KMS-11 (cell line): Measurements from ENCODE around the gene OR10G7.

Experiments
- H2AFZ ChIP-seq: fragments of 200-600 bp; sonication (generic); 2 replicates; pipeline ENCODE4 v1.6.1; 2016; ENCODE audit warnings: antibody characterized with exemption, mixed run types, low read depth
- H3K27ac ChIP-seq: fragments of 200-600 bp; sonication (generic); 2 replicates; pipeline ENCODE4 v1.6.1; 2016; ENCODE audit warnings: mild to moderate bottlenecking, mixed run types
- H3K27me3 ChIP-seq: fragments of 200-600 bp; sonication (generic); 2 replicates; pipeline ENCODE4 v1.6.1; 2017; ENCODE audit warnings: mild to moderate bottlenecking, low read depth, mixed run types, moderate library complexity; ENCODE audit not compliant: insufficient read depth
- H3K36me3 ChIP-seq: fragments of 200-600 bp; sonication (generic); 2 replicates; pipeline ENCODE4 v1.6.1; 2017; ENCODE audit warnings: mild to moderate bottlenecking, mixed run types; ENCODE audit not compliant: insufficient read depth
- H3K4me1 ChIP-seq: fragments of 200-600 bp; sonication (generic); 2 replicates; pipeline ENCODE4 v1.6.1; 2016; ENCODE audit warnings: mild to moderate bottlenecking, low read depth, mixed run types; ENCODE audit not compliant: poor library complexity, severe bottlenecking
- H3K4me2 ChIP-seq: fragments of 200-600 bp; sonication (generic); 2 replicates; pipeline ENCODE4 v1.7.0; 2016; ENCODE audit warnings: mild to moderate bottlenecking, mixed run types
- H3K4me3 ChIP-seq: fragments of 200-600 bp; sonication (generic); IDR thresholded peaks from 2 replicates; pipeline ENCODE4 v1.6.1; 2017; ENCODE audit warnings: low read depth, low read length, mixed read lengths; ENCODE audit not compliant: insufficient read depth
- H3K79me2 ChIP-seq: fragments of 200-600 bp; sonication (generic); 2 replicates; pipeline ENCODE4 v1.6.1; 2016; ENCODE audit warnings: low read depth, mixed run types; ENCODE audit not compliant: insufficient read depth
- H3K9ac ChIP-seq: fragments of 200-600 bp; sonication (generic); 2 replicates; pipeline ENCODE4 v1.6.1; 2016; ENCODE audit warnings: mild to moderate bottlenecking, mixed run types
- H4K20me1 ChIP-seq: fragments of 200-600 bp; sonication (generic); 2 replicates; pipeline ENCODE4 v1.6.1; 2016; ENCODE audit warnings: mild to moderate bottlenecking, mixed run types; ENCODE audit not compliant: insufficient read depth
- TF ChIP-seq, protein P1 (sequence below): fragments of 200-600 bp; sonication (generic); conservative IDR thresholded peaks from 2 replicates; pipeline ENCODE4 v1.6.1; 2017; ENCODE audit warnings: low read depth, mild to moderate bottlenecking, antibody characterized with exemption, low read length, moderate library complexity, mixed read lengths

The OR10G7 gene

GRCh38 chr11:124068601-124069110 is 27.5 kb upstream of the OR10G7 start:
- Histone ChIP-seq H3K4me1 (peaks cover 9% of the 10 kb centered on the region), H3K9ac (no peak overlapping the region), H4K20me1 (no peaks in the 10 kb centered on the region), H3K4me2 (no peak overlapping the region), H3K36me3 (no peaks in the 10 kb centered on the region), H3K4me3 (no peak overlapping the region), H3K27me3 (no peaks in the 10 kb centered on the region), H3K79me2 (no peaks in the 10 kb centered on the region), H2AFZ (no peak overlapping the region), H3K27ac (no peak overlapping the region)
- TF ChIP-seq, protein P1, sequence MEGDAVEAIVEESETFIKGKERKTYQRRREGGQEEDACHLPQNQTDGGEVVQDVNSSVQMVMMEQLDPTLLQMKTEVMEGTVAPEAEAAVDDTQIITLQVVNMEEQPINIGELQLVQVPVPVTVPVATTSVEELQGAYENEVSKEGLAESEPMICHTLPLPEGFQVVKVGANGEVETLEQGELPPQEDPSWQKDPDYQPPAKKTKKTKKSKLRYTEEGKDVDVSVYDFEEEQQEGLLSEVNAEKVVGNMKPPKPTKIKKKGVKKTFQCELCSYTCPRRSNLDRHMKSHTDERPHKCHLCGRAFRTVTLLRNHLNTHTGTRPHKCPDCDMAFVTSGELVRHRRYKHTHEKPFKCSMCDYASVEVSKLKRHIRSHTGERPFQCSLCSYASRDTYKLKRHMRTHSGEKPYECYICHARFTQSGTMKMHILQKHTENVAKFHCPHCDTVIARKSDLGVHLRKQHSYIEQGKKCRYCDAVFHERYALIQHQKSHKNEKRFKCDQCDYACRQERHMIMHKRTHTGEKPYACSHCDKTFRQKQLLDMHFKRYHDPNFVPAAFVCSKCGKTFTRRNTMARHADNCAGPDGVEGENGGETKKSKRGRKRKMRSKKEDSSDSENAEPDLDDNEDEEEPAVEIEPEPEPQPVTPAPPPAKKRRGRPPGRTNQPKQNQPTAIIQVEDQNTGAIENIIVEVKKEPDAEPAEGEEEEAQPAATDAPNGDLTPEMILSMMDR = no peak

GRCh38 chr11:124052966-124053365 is 11.8 kb upstream of the OR10G7 start:
- H3K4me1 ChIP-seq = no peaks in the 10 kb centered on the region
- H3K9ac ChIP-seq = no peak overlapping the region
- H3K79me2 ChIP-seq = no peaks in the 10 kb centered on the region
- H3K27me3 ChIP-seq = no peaks in the 10 kb centered on the region
- H3K36me3 ChIP-seq = no peaks in the 10 kb centered on the region
- H2AFZ ChIP-seq = no peak overlapping the region
- no peak overlapping the region for H3K4me3 ChIP-seq
- H4K20me1 ChIP-seq = no peaks in the 10 kb centered on the region
- TF ChIP-seq, protein P1 = no peak
- H3K4me2 ChIP-seq = no peak overlapping the region
- no peak overlapping the region for H3K27ac ChIP-seq

DNA sequence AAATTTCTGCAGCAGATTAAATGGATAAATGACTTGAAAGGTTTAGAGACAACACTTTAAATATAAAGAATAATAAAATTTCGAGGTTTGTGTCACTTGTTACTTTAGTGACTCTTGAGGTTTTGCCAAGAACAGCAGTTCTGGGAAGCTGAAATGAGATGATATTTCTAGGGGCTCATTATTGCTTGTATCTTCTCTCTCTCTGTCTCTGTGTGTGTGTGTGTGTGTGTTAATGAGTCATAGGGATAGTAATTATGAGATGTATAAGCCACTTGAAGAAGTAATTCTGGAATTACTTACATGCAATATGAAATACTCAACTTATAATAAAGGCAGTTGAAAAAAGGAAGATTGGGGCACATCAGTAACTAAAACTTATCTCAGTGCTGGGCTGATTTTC is 9.6 kb upstream of the OR10G7 start:
- Histone ChIP-seq H3K27ac (no peak overlapping the region), H4K20me1 (no peaks in the 10 kb centered on the region), H2AFZ (no peak overlapping the region), H3K4me1 (no peaks in the 10 kb centered on the region), H3K27me3 (no peaks in the 10 kb centered on the region), H3K36me3 (no peaks in the 10 kb centered on the region), H3K79me2 (no peaks in the 10 kb centered on the region), H3K4me2 (no peak overlapping the region), H3K4me3 (no peak overlapping the region), H3K9ac (no peak overlapping the region)
- TF ChIP-seq, protein P1 = no peak

- H2AFZ ChIP-seq = no peak overlapping the region
- TF ChIP-seq, protein P1 = no peak
- H3K79me2 ChIP-seq = no peaks in the 10 kb centered on the region
- no peaks in the 10 kb centered on the region for H3K27me3 ChIP-seq
- H3K4me2 ChIP-seq = no peak overlapping the region
- H3K4me1 ChIP-seq = no peaks in the 10 kb centered on the region
- H3K9ac ChIP-seq = no peak overlapping the region
- H3K27ac ChIP-seq = no peak overlapping the region
- no peaks in the 10 kb centered on the region for H4K20me1 ChIP-seq
- no peak overlapping the region for H3K4me3 ChIP-seq
- no peaks in the 10 kb centered on the region for H3K36me3 ChIP-seq
These were observed 2.3 kb upstream of the OR10G7 start for GRCh38 chr11:124043420-124043819.
